Body of pancreas (tissue), 4 donors: ENCODE results near the gene PRR14L. TPM values are rescaled to one million over a fixed set of nuclear protein-coding genes. Genes with fewer than 3 reads are reported as not detected.
"Not testable (repeated sequence)": the region's sequence is repeated elsewhere in the genome, so short reads cannot be mapped to it uniquely, and the experiment has no call there.

ENCODE experiments used
- ATAC-seq: fragments of 150-250 bp; one replicate; pipeline ENCODE4 v1.9.1; 2016
- DNase-seq, 4 donors: peaks; one replicate each; pipeline ENCODE4 v3.0.0-alpha.2; 2019
- H3K27ac ChIP-seq, 4 donors: fragments of 200-600 bp; sonication (generic); 1 replicate in 3 of 4; 2 replicates in 1 of 4; pipeline versions ENCODE4 v1.5.1 to v1.6.1; 2016 to 2019; ENCODE audit warnings: mild to moderate bottlenecking in 1 of 4, mixed read lengths in 1 of 4, moderate library complexity in 1 of 4
- H3K27me3 ChIP-seq, 2 donors: fragments of 200-600 bp; sonication (generic); one replicate each; pipeline ENCODE4 v1.6.0; 2016; ENCODE audit warnings: mild to moderate bottlenecking in 1 of 2
- H3K36me3 ChIP-seq, 2 donors: fragments of 200-600 bp; sonication (generic); replicated peaks in 1 of 2; 2 replicates each; pipeline ENCODE4 v1.5.1; 2016; ENCODE audit warnings: low read depth in 2 of 2; ENCODE audit not compliant: insufficient read depth in 1 of 2
- H3K4me1 ChIP-seq: fragments of 200-600 bp; sonication (generic); one replicate; pipeline ENCODE4 v1.6.0; 2016
- H3K4me3 ChIP-seq, 2 donors: fragments of 200-600 bp; sonication (generic); 1 replicate in 1 of 2; 2 replicates in 1 of 2; pipeline ENCODE4 v1.5.1; 2016 to 2019
- H3K9me3 ChIP-seq, 3 donors: fragments of 200-600 bp; sonication (generic); 1 replicate in 2 of 3; 2 replicates in 1 of 3; pipeline ENCODE4 v1.5.1; 2016
- CTCF ChIP-seq, 7 experiments: fragments of 450-650 bp in 4 of 7; fragments of 200-600 bp in 3 of 7; sonication (generic) in 3 of 7; IDR thresholded peaks; one replicate each; pipeline ENCODE4 v1.5.1; 2016 to 2019; ENCODE audit warnings: antibody characterized with exemption in 7 of 7
- POLR2A ChIP-seq, 3 donors: fragments of 450-650 bp; IDR thresholded peaks; one replicate each; pipeline ENCODE4 v1.6.1; 2016; ENCODE audit warnings: antibody characterized with exemption in 3 of 3, mild to moderate bottlenecking in 2 of 3
- WGBS, 2 donors: methylation state at CpG; one replicate each; pipeline ENCODE4 v1.1.5; 2017; 5-methylcytosine and 5-hydroxymethylcytosine counted together
- intact Hi-C: fragments of 100-400 bp; cut with DNase I; formaldehyde crosslinking; loops from one replicate; pipeline ENCODE4 v1.15.1; 2023
- total RNA-seq, 2 donors: library from RNA; depleted of rRNA; stranded (reverse); fragments of >200 nt; gene quantifications; one replicate each; pipeline ENCODE4 v1.1.0, GENCODE V29; 2016

Gene PRR14L
- total RNA-seq = 10 to 100 TPM; 11.9 to 28.7 TPM

- TF ChIP-seq POLR2A (IDR thresholded peaks at IDR 0.05) (peak; percentile 82 to 93 (median 93)), CTCF (IDR thresholded peaks at IDR 0.05) (peak in 1 of 7 experiments; percentile 15)
- H3K4me3 ChIP-seq = peak within 1 kb of the TSS; percentile 62 to 83
- DNase-seq = peak; percentile 97 to 99 (median 98)
- WGBS, 2 donors = 0 to 1% methylated on average over 15 to 56 of the region's 62 CpGs
- no peaks in the 10 kb centered on the region for H3K36me3 ChIP-seq
- peaks cover 49% of the 10 kb centered on the region for H3K4me1 ChIP-seq
- ATAC-seq = peak; percentile 88
- intact Hi-C loops = no loop called here
- peak within 1 kb of the TSS; percentile 37 to 90 (median 64) for H3K27ac ChIP-seq
- no peaks in the 10 kb centered on the region for H3K27me3 ChIP-seq
- H3K9me3 ChIP-seq = no peaks in the 10 kb centered on the region
Measured at GRCh38 chr22:31749636-31750364, at the start of gene PRR14L. TSS of gene PRR14L (minus strand) at chr22:31750132. CDS start at chr22:31738860, 11,272 bp downstream.

- ATAC-seq, H3K4me3 ChIP-seq, H3K27ac ChIP-seq, H3K9me3 ChIP-seq, intact Hi-C loops, H3K4me1 ChIP-seq, H3K27me3 ChIP-seq, DNase-seq: not testable (repeated sequence)
- 72 to 84% methylated on average over 6 to 8 of the region's 8 CpGs for WGBS, 2 donors
- H3K36me3 ChIP-seq = peaks cover 0 to 28% of the 10 kb centered on the region in 2 donors
Measured at GRCh38 chr22:31799358-31799757, 49.4 kb upstream of the PRR14L start.

GRCh38 chr22:31790240-31790639, 40.3 kb upstream of the PRR14L start:
- Histone ChIP-seq H3K27ac (no peak overlapping the region), H3K9me3 (no peaks in the 10 kb centered on the region), H3K27me3 (no peaks in the 10 kb centered on the region), H3K4me3 (no peak overlapping the region), H3K4me1 (no peaks in the 10 kb centered on the region), H3K36me3 (peaks cover 0 to 1% of the 10 kb centered on the region in 2 donors)
- no peak for ATAC-seq
- no peak for DNase-seq
- intact Hi-C loops = no loop called here
- WGBS, 2 donors = 91 to 97% methylated on average over 2 of the region's 2 CpGs
- TF ChIP-seq CTCF (IDR thresholded peaks at IDR 0.05) (no peak), POLR2A (IDR thresholded peaks at IDR 0.05) (no peak)

GRCh38 chr22:31789803-31790202, 39.9 kb upstream of the PRR14L start:
- ATAC-seq (no peak), DNase-seq (no peak)
- Histone ChIP-seq H3K36me3 (peaks cover 0 to 2% of the 10 kb centered on the region in 2 donors), H3K27me3 (no peaks in the 10 kb centered on the region), H3K27ac (no peak overlapping the region), H3K4me1 (no peaks in the 10 kb centered on the region), H3K9me3 (no peaks in the 10 kb centered on the region), H3K4me3 (no peak overlapping the region)
- TF ChIP-seq CTCF (IDR thresholded peaks at IDR 0.05) (no peak), POLR2A (IDR thresholded peaks at IDR 0.05) (no peak)
- 62 to 63% methylated on average over 3 of the region's 3 CpGs for WGBS, 2 donors
- intact Hi-C loops = no loop called here

GRCh38 chr22:31776231-31776630, 26.3 kb upstream of the PRR14L start:
- H3K9me3 ChIP-seq = no peaks in the 10 kb centered on the region
- H3K27ac ChIP-seq = no peak overlapping the region
- no peak overlapping the region for H3K4me3 ChIP-seq
- no peak for ATAC-seq
- peaks cover 0 to 6% of the 10 kb centered on the region in 2 donors for H3K36me3 ChIP-seq
- DNase-seq = no peak
- intact Hi-C loops = no loop called here
- no peaks in the 10 kb centered on the region for H3K27me3 ChIP-seq
- WGBS, 2 donors = 91 to 93% methylated on average over 4 of the region's 4 CpGs
- H3K4me1 ChIP-seq = no peaks in the 10 kb centered on the region
- TF ChIP-seq CTCF (IDR thresholded peaks at IDR 0.05) (no peak), POLR2A (IDR thresholded peaks at IDR 0.05) (no peak)
